ENCODE measurements around the gene ADORA2B. TPM values are rescaled to one million over a fixed set of nuclear protein-coding genes. Genes with fewer than 3 reads are reported as not detected.
A peak's percentile ranks its signal among the peaks of the same experiment; 100 is the strongest.

ADORA2B gene
- total and polyA plus RNA-seq, 2 of the 4 experiments (the other 2 are of a cell fraction) = 5.2 to 5.5 TPM

GRCh38 chr17:15951368-15952047, 6.6 kb downstream of the ADORA2B start (continued):
- TF ChIP-seq POLR2A (IDR thresholded peaks at IDR 0.05; ENCODE audit: low read depth, low read length) (no peak), SMC3 (IDR thresholded peaks at IDR 0.05; ENCODE audit: low read depth, low read length) (no peak), RFX5 (IDR thresholded peaks at IDR 0.05; ENCODE audit: low read depth, low read length) (no peak), NFE2L2 (IDR thresholded peaks at IDR 0.05; ENCODE audit: low read depth, low read length) (no peak), CEBPB (IDR thresholded peaks at IDR 0.05; ENCODE audit: low read depth, low read length) (no peak)

GRCh38 chr17:15952048-15952532, 7.2 kb downstream of the ADORA2B start:
- in situ Hi-C loops (cut with MboI; ENCODE audit: low sequenced_read_pairs) (loop anchor here (25.0 kb wide), 1 partner anchor 690 kb away; the partner anchor contains the start of gene PMP22), intact Hi-C loops (cut with micrococcal nuclease) (no loop called here), dilution Hi-C loops (cut with HindIII; ENCODE audit: low sequenced_read_pairs, unreplicated experiment) (no loop called here)
- H2BK5ac ChIP-seq (ENCODE audit: low read depth, low read length, poor library complexity, severe bottlenecking) = no peak overlapping the region
- H3K36me3 ChIP-seq (ENCODE audit: control insufficient read depth, insufficient read depth, low read length) = 0 out of 2 replicates have a peak, but pooled peaks cover 2% of the 10 kb centered on the region
- no peak overlapping the region for H3K4me3 ChIP-seq (ENCODE audit: insufficient read depth, low read depth, low read length)
- no CpG with 5 or more reads among the region's 7 CpGs for WGBS, 2 experiments (ENCODE audit: extremely low coverage in 2 of 2, insufficient read length in 1 of 2)
- no peak for DNase-seq
- peak overlapping the region; percentile 17 for H3K4ac ChIP-seq (ENCODE audit: low read depth, low read length)
- no peak overlapping the region for H2AFZ ChIP-seq (replicated peaks; ENCODE audit: low read length, poor library complexity)
- no peaks in the 10 kb centered on the region for H3K9me3 ChIP-seq (ENCODE audit: control insufficient read depth, insufficient read depth, low read length)
- no peak overlapping the region for H3K14ac ChIP-seq (replicated peaks; ENCODE audit: low read depth, low read length)
- no peak overlapping the region for H3K56ac ChIP-seq (ENCODE audit: extremely low read depth, insufficient read depth, low read length)
- H3K9ac ChIP-seq (ENCODE audit: low read depth, low read length) = no peak overlapping the region
- ChIA-PET POLR2A (ENCODE audit: unreplicated experiment) (no interaction called here), CTCF (interaction anchor here (0.6 kb wide), 1 partner anchor 76 kb away, joined by 3 read pairs; no protein-coding TSS in a partner anchor)
- H4K5ac ChIP-seq (ENCODE audit: low read depth, low read length) = no peak overlapping the region
- H3K23ac ChIP-seq (ENCODE audit: low read depth, low read length) = no peak overlapping the region
- peaks cover 10% of the 10 kb centered on the region; the same call in 1 of the 2 replicates for H3K9me1 ChIP-seq (ENCODE audit: insufficient read depth, low read length)
- H3K4me2 ChIP-seq (ENCODE audit: low read depth, low read length) = no peak overlapping the region
- peak overlapping the region; percentile 34; the same call in 1 of the 3 replicates for H2BK15ac ChIP-seq (ENCODE audit: low read depth, low read length)
- H4K91ac ChIP-seq (ENCODE audit: insufficient read depth, low read depth, low read length) = no peak overlapping the region
- no peak for ATAC-seq (ENCODE audit: low read depth)
- H3K79me1 ChIP-seq (ENCODE audit: low read depth in 1 of 2, low read length in 2 of 2) = peaks cover 18 to 37% of the 10 kb centered on the region in 2 experiments; a peak in 3 of 4 replicates
- H2AK9ac ChIP-seq (replicated peaks; ENCODE audit: low read depth, low read length, poor library complexity) = no peak overlapping the region
- no peak overlapping the region for H2BK20ac ChIP-seq (ENCODE audit: low read depth, low read length)
- no peak overlapping the region for H3K27ac ChIP-seq (ENCODE audit: insufficient read depth, low read length)
- no TSS peak for BruUV-seq (replicated peaks)
- no peaks in the 10 kb centered on the region for H4K20me1 ChIP-seq (ENCODE audit: insufficient read depth, low read length)
- H3K18ac ChIP-seq (ENCODE audit: low read depth, low read length) = no peak overlapping the region
- H4K8ac ChIP-seq (ENCODE audit: low read depth in 2 of 2, low read length in 2 of 2) = no peak overlapping the region
- no peak overlapping the region for H2BK120ac ChIP-seq (ENCODE audit: low read depth, low read length)
- H2AK5ac ChIP-seq (ENCODE audit: low read depth, low read length) = no peak overlapping the region; the same call in 1 of the 2 replicates
- peaks cover 12% of the 10 kb centered on the region for H3K4me1 ChIP-seq (ENCODE audit: control insufficient read depth, insufficient read depth, low read length)
- H3K27me3 ChIP-seq (ENCODE audit: control insufficient read depth, insufficient read depth, low read length) = no peaks in the 10 kb centered on the region
- no peak for TF ChIP-seq RCOR1 (IDR thresholded peaks at IDR 0.05; ENCODE audit: insufficient replicate concordance, low read length)
- TF ChIP-seq SMC3 (IDR thresholded peaks at IDR 0.05; ENCODE audit: low read depth, low read length) = no peak
- TF ChIP-seq RFX5 (IDR thresholded peaks at IDR 0.05; ENCODE audit: low read depth, low read length) = no peak
- no peak for TF ChIP-seq MXI1 (IDR thresholded peaks at IDR 0.05; ENCODE audit: borderline replicate concordance, low read depth, low read length)
- TF ChIP-seq BHLHE40 (IDR thresholded peaks at IDR 0.05; ENCODE audit: low read depth, low read length) = no peak
- TF ChIP-seq FOS (IDR thresholded peaks at IDR 0.05; ENCODE audit: low read depth, low read length) = no peak
- TF ChIP-seq NFE2L2 (IDR thresholded peaks at IDR 0.05; ENCODE audit: low read depth, low read length) = no peak
- no peak for TF ChIP-seq CTCF (conservative IDR thresholded peaks at IDR 0.05; ENCODE audit: low read depth, low read length)
- no peak for TF ChIP-seq CHD1 (IDR thresholded peaks at IDR 0.05; ENCODE audit: low read depth, low read length)
- TF ChIP-seq RAD21 (IDR thresholded peaks at IDR 0.05; ENCODE audit: low read length) = no peak
- TF ChIP-seq CEBPB (IDR thresholded peaks at IDR 0.05; ENCODE audit: low read depth, low read length) = no peak
- TF ChIP-seq ELK1 (IDR thresholded peaks at IDR 0.05; ENCODE audit: borderline replicate concordance, low read depth, low read length) = no peak
- no peak for TF ChIP-seq POLR2A (IDR thresholded peaks at IDR 0.05; ENCODE audit: low read depth, low read length)

All from IMR-90 (cell line).